Fibroblast of mammary gland (primary cell): Measurements from ENCODE around the gene RNF40.

Experiments used
- DNase-seq: peaks from one replicate; pipeline ENCODE4 v3.0.0-alpha.2; 2010; ENCODE audit warnings: low read depth
- H3K4me3 ChIP-seq: 2 replicates; pipeline ENCODE4 v1.5.1; 2011; ENCODE audit warnings: low read depth, mild to moderate bottlenecking, low read length, moderate library complexity; ENCODE audit not compliant: control insufficient read depth
- TF ChIP-seq, protein P1 (sequence below): conservative IDR thresholded peaks from 2 replicates; pipeline ENCODE4 v1.5.1; 2011; ENCODE audit warnings: low read depth, low read length, inconsistent platforms; ENCODE audit not compliant: control insufficient read depth, insufficient read depth

The RNF40 gene

DNA sequence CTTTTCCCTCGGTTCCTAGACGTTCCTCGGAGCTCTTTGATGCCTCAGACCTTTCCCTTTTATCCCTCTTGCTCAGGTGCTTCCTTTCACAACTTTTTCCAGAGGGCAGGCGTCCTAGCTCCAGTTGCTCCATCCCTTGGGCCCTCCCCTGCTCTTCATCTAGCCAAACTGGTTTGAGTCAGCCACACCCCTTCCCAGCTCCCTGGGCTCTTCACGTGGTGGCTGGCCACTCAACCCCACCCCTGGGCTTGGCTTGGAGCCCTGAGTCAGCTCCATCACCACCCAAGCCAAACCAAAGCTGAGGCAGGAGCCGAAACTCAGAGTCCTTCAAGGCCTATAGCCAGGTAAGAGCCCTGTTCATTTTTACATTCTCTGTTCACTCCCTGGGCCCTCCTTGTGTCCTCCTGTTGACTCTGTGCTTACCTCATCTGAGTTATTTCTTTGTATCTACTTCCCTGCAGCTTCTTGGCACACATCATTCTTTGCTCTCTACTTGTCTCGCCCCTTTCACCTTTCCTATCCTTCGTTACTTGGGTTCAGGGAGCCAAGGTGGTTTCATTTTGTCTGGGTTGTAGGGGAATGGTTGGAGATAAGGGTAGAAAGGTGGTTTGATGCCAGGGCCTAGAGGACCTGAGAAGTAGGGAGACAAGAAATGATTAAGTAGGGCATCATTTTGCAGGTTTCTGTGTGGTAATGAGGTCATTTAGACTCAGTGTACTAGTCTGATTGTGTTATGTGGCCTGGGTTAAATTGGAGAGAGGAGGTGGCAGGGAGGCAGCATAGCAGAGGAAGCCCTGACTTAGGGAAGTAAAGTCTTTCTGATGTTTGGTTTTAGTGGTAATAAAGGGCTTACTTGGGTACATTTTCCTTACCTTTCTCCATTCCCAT lies 21.5 kb upstream of the RNF40 start:
- H3K4me3 ChIP-seq = no peak overlapping the region
- TF ChIP-seq, protein P1, sequence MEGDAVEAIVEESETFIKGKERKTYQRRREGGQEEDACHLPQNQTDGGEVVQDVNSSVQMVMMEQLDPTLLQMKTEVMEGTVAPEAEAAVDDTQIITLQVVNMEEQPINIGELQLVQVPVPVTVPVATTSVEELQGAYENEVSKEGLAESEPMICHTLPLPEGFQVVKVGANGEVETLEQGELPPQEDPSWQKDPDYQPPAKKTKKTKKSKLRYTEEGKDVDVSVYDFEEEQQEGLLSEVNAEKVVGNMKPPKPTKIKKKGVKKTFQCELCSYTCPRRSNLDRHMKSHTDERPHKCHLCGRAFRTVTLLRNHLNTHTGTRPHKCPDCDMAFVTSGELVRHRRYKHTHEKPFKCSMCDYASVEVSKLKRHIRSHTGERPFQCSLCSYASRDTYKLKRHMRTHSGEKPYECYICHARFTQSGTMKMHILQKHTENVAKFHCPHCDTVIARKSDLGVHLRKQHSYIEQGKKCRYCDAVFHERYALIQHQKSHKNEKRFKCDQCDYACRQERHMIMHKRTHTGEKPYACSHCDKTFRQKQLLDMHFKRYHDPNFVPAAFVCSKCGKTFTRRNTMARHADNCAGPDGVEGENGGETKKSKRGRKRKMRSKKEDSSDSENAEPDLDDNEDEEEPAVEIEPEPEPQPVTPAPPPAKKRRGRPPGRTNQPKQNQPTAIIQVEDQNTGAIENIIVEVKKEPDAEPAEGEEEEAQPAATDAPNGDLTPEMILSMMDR = no peak
- DNase-seq = peak; percentile 93

DNA sequence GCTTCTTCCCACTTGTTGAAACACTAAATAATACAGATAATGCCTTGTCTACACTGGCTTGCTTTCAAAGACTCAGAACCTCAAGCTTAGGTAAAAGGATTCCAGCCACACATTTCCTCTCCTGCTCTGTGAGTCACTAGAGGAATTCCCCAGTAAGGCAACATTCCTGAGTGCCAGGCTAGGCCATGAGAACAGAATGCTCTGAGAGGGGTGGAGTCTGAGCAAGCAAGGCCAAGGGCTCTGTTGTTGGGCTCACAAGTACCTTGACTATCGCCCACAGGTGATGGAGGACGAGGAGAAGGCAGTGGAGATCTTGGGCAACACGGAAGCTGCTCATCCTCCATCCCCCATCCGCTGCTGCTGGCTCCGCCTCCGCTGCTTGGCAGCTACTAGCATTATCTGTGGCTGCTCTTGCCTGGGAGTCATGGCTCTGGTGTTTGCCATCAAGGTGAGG lies 20.6 kb upstream of the RNF40 start:
- TF ChIP-seq, protein P1 = no peak
- H3K4me3 ChIP-seq = no peak overlapping the region
- DNase-seq = peak; percentile 75

DNA sequence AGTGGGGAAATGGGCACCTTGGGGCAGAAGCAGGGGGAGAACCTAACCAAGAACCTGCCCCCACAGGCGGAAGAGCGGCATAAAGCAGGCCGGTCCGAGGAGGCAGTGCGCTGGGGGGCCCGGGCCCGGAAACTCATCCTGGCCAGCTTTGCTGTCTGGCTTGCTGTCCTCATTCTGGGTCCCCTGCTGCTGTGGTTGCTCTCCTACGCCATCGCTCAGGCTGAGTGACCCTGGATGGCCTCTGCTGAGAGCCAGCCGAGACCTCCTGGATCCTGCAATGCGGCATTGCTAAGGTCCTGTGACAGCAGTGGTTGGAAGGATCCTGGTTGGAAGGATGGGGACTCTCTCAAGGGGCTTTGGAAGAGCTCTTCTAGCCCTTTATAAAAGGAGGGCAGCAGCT lies 18.4 kb upstream of the RNF40 start:
- TF ChIP-seq, protein P1 = no peak
- no peak overlapping the region for H3K4me3 ChIP-seq
- no peak for DNase-seq

DNA sequence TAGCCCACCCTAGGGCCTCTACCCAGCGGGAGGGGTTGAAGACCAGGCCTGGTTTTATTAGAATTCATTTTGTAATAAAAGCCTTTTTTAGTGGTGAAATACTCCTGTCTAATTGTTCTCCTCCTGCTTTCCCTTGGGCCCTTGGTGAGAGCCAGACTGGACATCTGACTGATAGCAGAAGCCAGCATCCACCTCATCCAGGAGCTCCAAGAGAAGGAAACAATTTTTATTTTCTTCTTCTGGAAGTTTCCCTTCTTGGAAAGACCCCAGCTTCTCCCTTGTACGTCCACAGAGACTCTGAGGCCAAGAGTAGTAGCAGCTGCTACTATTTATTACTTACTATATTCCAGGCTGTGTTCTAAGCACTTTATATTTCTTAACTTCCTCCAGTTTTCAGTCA lies 17.9 kb upstream of the RNF40 start:
- TF ChIP-seq, protein P1 = no peak
- no peak for DNase-seq
- no peak overlapping the region for H3K4me3 ChIP-seq

DNA sequence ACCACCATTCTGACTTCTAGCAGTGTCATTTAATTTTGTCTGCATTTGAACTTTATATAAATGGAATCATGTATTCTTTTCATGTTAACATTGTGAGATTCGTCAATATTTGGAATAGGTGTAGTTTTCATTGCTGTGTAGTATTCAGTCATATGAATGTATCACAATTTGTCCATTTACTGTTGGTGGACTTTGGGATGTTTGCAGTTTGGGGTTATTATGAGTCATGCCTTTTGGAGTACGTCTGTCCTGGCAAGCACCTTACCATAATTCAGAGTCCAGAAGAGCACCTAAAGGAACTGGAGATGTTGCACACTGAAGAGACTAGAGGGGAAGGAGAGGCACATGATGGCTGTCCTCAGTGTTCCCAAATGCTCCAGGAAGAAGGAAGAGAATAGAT lies 17.0 kb upstream of the RNF40 start:
- no peak for DNase-seq
- no peak overlapping the region for H3K4me3 ChIP-seq
- TF ChIP-seq, protein P1 = no peak

DNA sequence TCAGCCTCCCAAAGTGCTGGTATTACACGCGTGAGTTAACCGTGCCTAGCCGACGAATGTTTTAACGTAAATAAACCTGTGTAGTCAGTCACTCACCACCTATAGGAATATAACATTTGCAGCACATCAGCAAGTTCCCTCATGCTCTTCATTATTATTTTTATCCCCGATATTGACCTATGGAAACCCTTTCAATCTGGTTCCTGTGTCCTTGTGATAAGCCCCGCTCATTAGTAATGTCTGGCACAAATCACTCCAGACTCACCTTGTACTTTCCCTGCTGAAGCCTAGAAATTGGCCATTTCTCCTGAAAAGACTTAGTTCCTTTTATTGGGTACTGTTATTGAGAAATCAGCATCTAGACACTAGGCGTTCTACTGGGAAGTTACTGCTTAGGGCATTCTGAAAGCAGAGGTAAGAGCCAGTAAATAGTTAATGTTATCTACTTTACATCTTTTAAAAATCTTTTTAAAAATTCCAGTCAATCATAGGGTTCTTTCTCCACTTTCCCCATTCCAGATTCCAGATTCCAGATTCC lies 15.4 kb upstream of the RNF40 start:
- DNase-seq = no peak
- H3K4me3 ChIP-seq = no peak overlapping the region
- TF ChIP-seq, protein P1 = no peak
